GM12878 (cell line): ENCODE results near the gene SLC6A11. TPM values are rescaled to one million over a fixed set of nuclear protein-coding genes. Genes with fewer than 3 reads are reported as not detected.

Experiments
- ATAC-seq: fragments of 200-7000 bp; cut with Tn5 transposase; 3 replicates; pipeline ENCODE4 v1.9.1; 2020; ENCODE audit warnings: mild to moderate bottlenecking, moderate library complexity
- BruUV-seq: library from RNA; stranded (reverse); fragments of 400-500 nt; replicated peaks from 2 replicates; lab custom pipeline; 2021; lab: Mats Ljungman, UMichigan
- CTCF ChIA-PET: fragments of 300-600 bp; sonication (Branson Sonifier 250); formaldehyde crosslinking; extraction: SDS; loops from one replicate; lab custom pipeline; 2021; ENCODE audit warnings: inconsistent platforms; lab: Yijun Ruan, JAX
- POLR2A ChIA-PET: fragments of 350-600 bp; formaldehyde crosslinking; extraction: SDS; loops from one replicate; lab custom pipeline; 2021; ENCODE audit warnings: inconsistent platforms; lab: Charles Lee
- RAD21 ChIA-PET: fragments of 300-600 bp; sonication (Branson Sonifier 250); formaldehyde crosslinking; loops from one replicate; lab custom pipeline; 2023; ENCODE audit warnings: antibody characterized with exemption; ENCODE audit not compliant: unreplicated experiment; lab: Charles Lee
- SMC1A ChIA-PET: fragments of 300-600 bp; sonication (Branson Sonifier 250); formaldehyde crosslinking; loops from one replicate; lab custom pipeline; 2023; ENCODE audit not compliant: unreplicated experiment, uncharacterized antibody; lab: Charles Lee
- DNase-seq: peaks from one replicate; pipeline ENCODE4 v3.0.0-alpha.2; 2011; ENCODE audit warnings: low read depth, low spot score
- FAIRE-seq: peaks from 3 replicates; lab custom pipeline; 2011; peaks lifted over from hg19 to GRCh38; lab: Jason Lieb, UNC
- H2AFZ ChIP-seq: 2 replicates; pipeline ENCODE4 v1.6.0; 2011; ENCODE audit warnings: low read depth, low read length, control low read depth; ENCODE audit not compliant: control insufficient read depth
- H3K27ac ChIP-seq: 2 replicates; pipeline ENCODE4 v1.5.1; 2011; ENCODE audit warnings: control low read depth; ENCODE audit not compliant: control insufficient read depth, insufficient read depth
- H3K27me3 ChIP-seq, 2 experiments: replicated peaks in 1 of 2; 2 replicates each; pipeline versions ENCODE4 v1.6.0 to v1.6.1; 2011; ENCODE audit warnings: low read length in 1 of 2; ENCODE audit not compliant: control insufficient read depth in 2 of 2, insufficient read depth in 2 of 2
- H3K36me3 ChIP-seq, 2 experiments: 2 replicates each; pipeline ENCODE4 v1.5.1; 2011; ENCODE audit warnings: low read length in 1 of 2; ENCODE audit not compliant: control insufficient read depth in 2 of 2, insufficient read depth in 2 of 2
- H3K4me1 ChIP-seq: 2 replicates; pipeline ENCODE4 v1.6.1; 2011; ENCODE audit warnings: mild to moderate bottlenecking, low read length, moderate library complexity, mixed read lengths; ENCODE audit not compliant: control insufficient read depth, insufficient read depth
- H3K4me2 ChIP-seq: 2 replicates; pipeline ENCODE4 v1.6.0; 2011; ENCODE audit warnings: control low read depth; ENCODE audit not compliant: control insufficient read depth, insufficient read depth
- H3K4me3 ChIP-seq: fragments of 200-600 bp; sonication (generic); 2 replicates; pipeline ENCODE4 v1.5.1; 2016
- H3K79me2 ChIP-seq: 2 replicates; pipeline ENCODE4 v1.6.0; 2011; ENCODE audit warnings: low read length; ENCODE audit not compliant: control insufficient read depth, insufficient read depth
- H3K9ac ChIP-seq: 2 replicates; pipeline ENCODE4 v1.8.0; 2011; ENCODE audit warnings: low read length, control low read depth, mixed read lengths; ENCODE audit not compliant: control insufficient read depth, insufficient read depth
- H3K9me3 ChIP-seq: replicated peaks from 3 replicates; pipeline ENCODE4 v1.5.1; 2011; ENCODE audit warnings: mild to moderate bottlenecking, low read length; ENCODE audit not compliant: control insufficient read depth, insufficient read depth
- H4K20me1 ChIP-seq: 2 replicates; pipeline ENCODE4 v1.6.0; 2011; ENCODE audit not compliant: control insufficient read depth, insufficient read depth
- ATF2 ChIP-seq: IDR thresholded peaks from 2 replicates; pipeline ENCODE4 v1.6.1; 2012; ENCODE audit warnings: low read length, inconsistent platforms
- BCL11A ChIP-seq: IDR thresholded peaks from 2 replicates; pipeline ENCODE4 v1.6.1; 2011; ENCODE audit warnings: low read depth, low read length
- EP300 ChIP-seq, 2 experiments: fragments of 150-350 bp in 1 of 2; IDR thresholded peaks; 2 replicates each; pipeline ENCODE4 v1.6.1; 2011 to 2012; ENCODE audit warnings: low read depth in 2 of 2, low read length in 2 of 2, borderline replicate concordance in 1 of 2, improper control_type of control experiment in 1 of 2, inconsistent platforms in 1 of 2; ENCODE audit not compliant: control insufficient read depth in 1 of 2
- GATAD2B ChIP-seq: fragments of 450-650 bp; conservative IDR thresholded peaks from 2 replicates; pipeline ENCODE4 v1.6.1; 2017; ENCODE audit warnings: low read depth, mild to moderate bottlenecking, moderate library complexity
- MXI1 ChIP-seq: fragments of 150-350 bp; IDR thresholded peaks from 2 replicates; pipeline ENCODE4 v1.6.1; 2011; ENCODE audit warnings: low read depth, mild to moderate bottlenecking, inconsistent platforms, low read length, improper control_type of control experiment
- POLR2AphosphoS2 ChIP-seq: IDR thresholded peaks from 2 replicates; pipeline ENCODE4 v1.6.1; 2011; ENCODE audit warnings: low read depth, mild to moderate bottlenecking, low read length, improper control_type of control experiment, moderate library complexity
- SREBF2 ChIP-seq: IDR thresholded peaks from 2 replicates; pipeline ENCODE4 v1.6.1; 2012; ENCODE audit warnings: mild to moderate bottlenecking, low read length
- SUPT20H ChIP-seq: IDR thresholded peaks from 2 replicates; pipeline ENCODE4 v1.6.1; 2011; ENCODE audit warnings: low read depth, mild to moderate bottlenecking, low read length, moderate library complexity, borderline replicate concordance; ENCODE audit not compliant: control insufficient read depth
- WRNIP1 ChIP-seq: IDR thresholded peaks from 2 replicates; pipeline ENCODE4 v1.6.1; 2011; ENCODE audit warnings: low read depth, low read length, improper control_type of control experiment, borderline replicate concordance
- YY1 ChIP-seq: IDR thresholded peaks from 2 replicates; pipeline ENCODE4 v1.6.1; 2011; ENCODE audit warnings: low read depth, mild to moderate bottlenecking, low read length
- WGBS: methylation state at CpG from one replicate; pipeline ENCODE4 v1.1.6; 2016; ENCODE audit warnings: low lambda C conversion rate; ENCODE audit not compliant: insufficient replicate concordance, insufficient coverage; ENCODE audit errors: missing lambda C conversion rate; 5-methylcytosine and 5-hydroxymethylcytosine counted together
- in situ Hi-C: fragments of 300-500 bp; cut with MboI; formaldehyde crosslinking; loops from 9 replicates; pipeline ENCODE4 v1.14.3; 2018; ENCODE audit warnings: mixed read lengths
- intact Hi-C: fragments of 100-400 bp; cut with micrococcal nuclease; formaldehyde crosslinking; loops from one replicate; pipeline ENCODE4 v1.14.2; 2022; ENCODE audit not compliant: unreplicated experiment
- polyA plus RNA-seq, 11 experiments: library from polyadenylated mRNA; depleted of rRNA in 4 of 11; unstranded in 6 of 11; stranded (reverse) in 5 of 11; fragments of >200 nt; fragmentation: Nextera tagmentation in 4 of 11; fragmentation: Illumina TruSeq in 1 of 11; extraction: Ambion mirVana in 4 of 11; extraction: Trizol in 1 of 11; gene quantifications; 1 replicate in 1 of 11; 2 replicates in 10 of 11; pipeline versions ENCODE4 v1.2.1 to v1.2.3, GENCODE V29; 2011 to 2016; ENCODE audit warnings: inconsistent platforms in 2 of 11, missing spikeins in 2 of 11, low read depth in 1 of 11
- total RNA-seq, 4 experiments: library from RNA; depleted of rRNA in 3 of 4; stranded (reverse); fragments of >200 nt in 3 of 4; fragmentation: Illumina TruSeq in 1 of 4; extraction: Trizol in 1 of 4; gene quantifications; 2 replicates each; pipeline versions ENCODE4 v1.2.1 to v1.2.3, GENCODE V29; 2013 to 2021
- TF ChIP-seq, protein P1 (sequence below): fragments of 450-650 bp; IDR thresholded peaks from 2 replicates; pipeline ENCODE4 v1.6.1; 2017; ENCODE audit warnings: mild to moderate bottlenecking, moderate library complexity
- TF ChIP-seq, protein P2 (sequence below): IDR thresholded peaks from 2 replicates; pipeline ENCODE4 v1.6.1; 2012; ENCODE audit warnings: low read depth, low read length, improper control_type of control experiment

The SLC6A11 gene
- total and polyA plus RNA-seq, 10 of the 15 experiments (the other 5 are each of a cell fraction or from before 2014, with no cell fraction given) = not detected

DNA sequence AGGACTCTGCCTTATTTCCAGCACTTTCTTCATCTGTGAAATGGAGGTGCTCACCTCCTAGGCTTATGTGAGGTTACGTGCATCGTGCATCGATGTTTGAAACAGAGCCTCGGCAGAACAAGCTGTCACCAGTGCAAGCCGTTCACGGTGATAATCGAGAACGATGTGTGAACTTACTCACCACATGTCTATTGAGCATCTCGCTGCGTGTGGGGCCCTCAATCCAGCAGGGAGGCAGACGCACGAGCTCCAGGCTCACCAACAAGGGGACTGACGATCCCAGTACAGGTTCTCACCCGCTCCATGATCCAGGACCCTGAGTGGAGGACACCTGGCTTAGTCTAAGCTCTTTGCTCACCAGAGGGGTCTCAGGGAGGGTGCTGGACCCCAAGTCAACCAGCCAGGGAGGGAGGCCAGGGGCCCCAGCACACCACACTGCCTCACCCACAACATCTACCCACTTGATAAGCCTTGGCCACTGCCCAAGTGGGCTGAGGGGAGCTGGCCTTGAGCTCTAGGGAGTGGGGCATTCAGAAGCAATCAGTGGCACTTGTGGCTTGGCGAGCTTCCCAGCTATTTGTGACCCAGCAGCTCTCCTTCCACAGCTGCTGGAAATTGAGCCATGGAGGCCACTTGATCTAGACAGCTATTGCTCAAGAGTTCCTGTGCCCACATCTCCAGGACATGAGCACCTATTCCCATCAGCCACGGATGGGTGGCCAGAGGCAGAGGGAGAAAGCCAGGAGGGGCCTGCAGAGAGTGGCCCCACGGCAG is 142.1 kb downstream of the SLC6A11 start:
- BruUV-seq = no TSS peak
- Histone ChIP-seq H3K4me3 (no peak overlapping the region), H3K4me1 (no peaks in the 10 kb centered on the region), H3K27me3 (no peaks in the 10 kb centered on the region; a peak in 2 of 4 replicates), H3K4me2 (no peak overlapping the region), H3K27ac (no peak overlapping the region), H3K9ac (no peak overlapping the region), H3K9me3 (no peaks in the 10 kb centered on the region), H3K79me2 (no peaks in the 10 kb centered on the region), H4K20me1 (no peaks in the 10 kb centered on the region), H3K36me3 (no peaks in the 10 kb centered on the region), H2AFZ (no peak overlapping the region)
- ATAC-seq (no peak), FAIRE-seq (no peak), DNase-seq (no peak)
- POLR2A ChIA-PET = no interaction called here
- SMC1A ChIA-PET = no interaction called here
- TF ChIP-seq, protein P1, sequence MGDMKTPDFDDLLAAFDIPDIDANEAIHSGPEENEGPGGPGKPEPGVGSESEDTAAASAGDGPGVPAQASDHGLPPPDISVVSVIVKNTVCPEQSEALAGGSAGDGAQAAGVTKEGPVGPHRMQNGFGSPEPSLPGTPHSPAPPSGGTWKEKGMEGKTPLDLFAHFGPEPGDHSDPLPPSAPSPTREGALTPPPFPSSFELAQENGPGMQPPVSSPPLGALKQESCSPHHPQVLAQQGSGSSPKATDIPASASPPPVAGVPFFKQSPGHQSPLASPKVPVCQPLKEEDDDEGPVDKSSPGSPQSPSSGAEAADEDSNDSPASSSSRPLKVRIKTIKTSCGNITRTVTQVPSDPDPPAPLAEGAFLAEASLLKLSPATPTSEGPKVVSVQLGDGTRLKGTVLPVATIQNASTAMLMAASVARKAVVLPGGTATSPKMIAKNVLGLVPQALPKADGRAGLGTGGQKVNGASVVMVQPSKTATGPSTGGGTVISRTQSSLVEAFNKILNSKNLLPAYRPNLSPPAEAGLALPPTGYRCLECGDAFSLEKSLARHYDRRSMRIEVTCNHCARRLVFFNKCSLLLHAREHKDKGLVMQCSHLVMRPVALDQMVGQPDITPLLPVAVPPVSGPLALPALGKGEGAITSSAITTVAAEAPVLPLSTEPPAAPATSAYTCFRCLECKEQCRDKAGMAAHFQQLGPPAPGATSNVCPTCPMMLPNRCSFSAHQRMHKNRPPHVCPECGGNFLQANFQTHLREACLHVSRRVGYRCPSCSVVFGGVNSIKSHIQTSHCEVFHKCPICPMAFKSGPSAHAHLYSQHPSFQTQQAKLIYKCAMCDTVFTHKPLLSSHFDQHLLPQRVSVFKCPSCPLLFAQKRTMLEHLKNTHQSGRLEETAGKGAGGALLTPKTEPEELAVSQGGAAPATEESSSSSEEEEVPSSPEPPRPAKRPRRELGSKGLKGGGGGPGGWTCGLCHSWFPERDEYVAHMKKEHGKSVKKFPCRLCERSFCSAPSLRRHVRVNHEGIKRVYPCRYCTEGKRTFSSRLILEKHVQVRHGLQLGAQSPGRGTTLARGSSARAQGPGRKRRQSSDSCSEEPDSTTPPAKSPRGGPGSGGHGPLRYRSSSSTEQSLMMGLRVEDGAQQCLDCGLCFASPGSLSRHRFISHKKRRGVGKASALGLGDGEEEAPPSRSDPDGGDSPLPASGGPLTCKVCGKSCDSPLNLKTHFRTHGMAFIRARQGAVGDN = no peak
- no peak for TF ChIP-seq YY1
- no peak for TF ChIP-seq POLR2AphosphoS2
- no peak for TF ChIP-seq ATF2
- TF ChIP-seq SREBF2 = no peak
- TF ChIP-seq MXI1 = no peak
- TF ChIP-seq BCL11A = no peak
- TF ChIP-seq, protein P2, sequence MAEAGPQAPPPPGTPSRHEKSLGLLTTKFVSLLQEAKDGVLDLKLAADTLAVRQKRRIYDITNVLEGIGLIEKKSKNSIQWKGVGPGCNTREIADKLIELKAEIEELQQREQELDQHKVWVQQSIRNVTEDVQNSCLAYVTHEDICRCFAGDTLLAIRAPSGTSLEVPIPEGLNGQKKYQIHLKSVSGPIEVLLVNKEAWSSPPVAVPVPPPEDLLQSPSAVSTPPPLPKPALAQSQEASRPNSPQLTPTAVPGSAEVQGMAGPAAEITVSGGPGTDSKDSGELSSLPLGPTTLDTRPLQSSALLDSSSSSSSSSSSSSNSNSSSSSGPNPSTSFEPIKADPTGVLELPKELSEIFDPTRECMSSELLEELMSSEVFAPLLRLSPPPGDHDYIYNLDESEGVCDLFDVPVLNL = no peak
- no peak for TF ChIP-seq SUPT20H
- no peak for TF ChIP-seq WRNIP1
- TF ChIP-seq EP300 (IDR thresholded peaks at IDR 0.05; ENCODE audit: borderline replicate concordance in 1 of 2, control insufficient read depth in 1 of 2, low read depth in 2 of 2, low read length in 2 of 2) = no peak
- no peak for TF ChIP-seq GATAD2B
- CTCF ChIA-PET = no interaction called here
- 20% methylated on average over 17 of the region's 17 CpGs for WGBS
- intact Hi-C loops = no loop called here
- in situ Hi-C loops = no loop called here
- RAD21 ChIA-PET = no interaction called here
